PC-9 (cell line): ENCODE results near the gene PEX14.

Experiments
- CTCF ChIP-seq: fragments of 200-600 bp; sonication (generic); conservative IDR thresholded peaks from 2 replicates; pipeline ENCODE4 v1.6.1; 2017; ENCODE audit warnings: mixed run types, antibody characterized with exemption, mild to moderate bottlenecking, moderate library complexity
- EZH2 ChIP-seq: fragments of 200-600 bp; sonication (generic); IDR thresholded peaks from 2 replicates; pipeline ENCODE4 v1.8.0; 2017; ENCODE audit warnings: antibody characterized with exemption, low read depth

GRCh38 chr1:10521537-10522157 lies 46.9 kb downstream of the PEX14 start:
- TF ChIP-seq CTCF = no peak
- TF ChIP-seq EZH2 = no peak
